ENCODE data around the gene PFAS. TPM values are rescaled to one million over a fixed set of nuclear protein-coding genes. Genes with fewer than 3 reads are reported as not detected.

PFAS gene
- total RNA-seq, 1 experiment from 2014 or later, result 44.1 TPM

- no TSS peak for BruUV-seq (replicated peaks)
- Histone ChIP-seq H3K27me3 (replicated peaks; ENCODE audit: control insufficient read depth, insufficient read depth, low read length) (no peaks in the 10 kb centered on the region), H3K4me3 (ENCODE audit: low read depth, low read length) (peak overlapping the region; percentile 66), H3K4me1 (no peaks in the 10 kb centered on the region), H3K36me3 (ENCODE audit: control insufficient read depth, insufficient read depth, low read length) (no peaks in the 10 kb centered on the region), H3K9me3 (no peaks in the 10 kb centered on the region)
- DNase-seq, result peak; percentile 72 to 83
- ChIA-PET POLR2A (interaction anchor here (0.5 to 2.2 kb wide), 11 partner anchors 12 to 776 kb away, joined by 3 to 24 read pairs (median 5); partner anchors contain the start of genes AURKB, CTC1, SLC25A35 and TMEM107), CTCF (interaction anchor here (0.6 to 1.6 kb wide), 4 partner anchors 11 to 48 kb away, joined by 3 to 4 read pairs (median 4); partner anchors contain the start of gene AURKB)
- Mint-ChIP-seq H3K4me1 (ENCODE audit: low read depth, unreplicated experiment) (peaks cover 17% of the 10 kb centered on the region), H3K4me3 (ENCODE audit: unreplicated experiment) (peak overlapping the region; percentile 90), H3K27ac (ENCODE audit: unreplicated experiment) (peak overlapping the region; percentile 96), H3K9me3 (ENCODE audit: unreplicated experiment) (no peaks in the 10 kb centered on the region), H3K36me3 (ENCODE audit: insufficient read depth, unreplicated experiment) (peaks cover 50% of the 10 kb centered on the region), H3K27me3 (ENCODE audit: insufficient read depth, unreplicated experiment) (peaks cover 2% of the 10 kb centered on the region)
- TF ChIP-seq CTCF (IDR thresholded peaks at IDR 0.05; ENCODE audit: insufficient read depth in 1 of 2, low read depth in 1 of 2, low read length in 1 of 2, severe bottlenecking in 1 of 2, unreplicated experiment in 1 of 2), result no peak
- intact Hi-C loops (cut with micrococcal nuclease; ENCODE audit: unreplicated experiment), result loop anchor here (1.0 kb wide), 1 partner anchor 35 kb away; no protein-coding TSS in a partner anchor
Measured at GRCh38 chr17:8221663-8222379, 27.3 kb upstream of the PFAS start.

DNA sequence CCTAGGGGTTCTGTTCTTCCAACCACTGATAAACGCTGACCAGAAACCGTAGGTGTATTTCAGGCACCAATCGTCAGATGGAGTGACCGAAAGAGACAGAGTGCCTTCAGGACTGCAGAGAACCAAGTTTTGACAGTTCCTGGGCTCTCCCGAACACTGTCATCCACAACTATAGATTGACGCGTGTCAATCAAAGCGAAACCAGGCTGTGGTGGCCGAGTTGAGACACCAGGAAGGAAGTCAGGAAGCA lies 26.8 kb upstream of the PFAS start:
- peak overlapping the region; percentile 90 for H3K4me3 Mint-ChIP-seq (ENCODE audit: unreplicated experiment)
- POLR2A ChIA-PET, result interaction anchor here (0.6 to 2.2 kb wide), 6 partner anchors 12 to 775 kb away, joined by 3 to 24 read pairs (median 4); partner anchors contain the start of genes AURKB and CTC1
- CTCF ChIA-PET, result interaction anchor here (0.6 to 1.4 kb wide), 4 partner anchors 12 to 99 kb away, joined by 3 to 4 read pairs (median 3); partner anchors contain the start of genes AURKB and HES7
- no peaks in the 10 kb centered on the region for H3K4me1 ChIP-seq
- intact Hi-C loops (cut with micrococcal nuclease; ENCODE audit: unreplicated experiment), result loop anchor here (1.0 kb wide), 1 partner anchor 35 kb away; no protein-coding TSS in a partner anchor
- H3K4me3 ChIP-seq (ENCODE audit: low read depth, low read length), result peak overlapping the region; percentile 66
- TF ChIP-seq CTCF (IDR thresholded peaks at IDR 0.05; ENCODE audit: insufficient read depth in 1 of 2, low read depth in 1 of 2, low read length in 1 of 2, severe bottlenecking in 1 of 2, unreplicated experiment in 1 of 2), result no peak
- H3K36me3 ChIP-seq (ENCODE audit: control insufficient read depth, insufficient read depth, low read length), result no peaks in the 10 kb centered on the region
- no TSS peak for BruUV-seq (replicated peaks)
- H3K36me3 Mint-ChIP-seq (ENCODE audit: insufficient read depth, unreplicated experiment), result peaks cover 55% of the 10 kb centered on the region
- H3K27me3 ChIP-seq (replicated peaks; ENCODE audit: control insufficient read depth, insufficient read depth, low read length), result no peaks in the 10 kb centered on the region
- peak overlapping the region; percentile 96 for H3K27ac Mint-ChIP-seq (ENCODE audit: unreplicated experiment)
- H3K4me1 Mint-ChIP-seq (ENCODE audit: low read depth, unreplicated experiment), result peaks cover 22% of the 10 kb centered on the region
- no peaks in the 10 kb centered on the region for H3K9me3 ChIP-seq
- H3K9me3 Mint-ChIP-seq (ENCODE audit: unreplicated experiment), result no peaks in the 10 kb centered on the region
- peaks cover 2% of the 10 kb centered on the region for H3K27me3 Mint-ChIP-seq (ENCODE audit: insufficient read depth, unreplicated experiment)
- no peak for DNase-seq

DNA sequence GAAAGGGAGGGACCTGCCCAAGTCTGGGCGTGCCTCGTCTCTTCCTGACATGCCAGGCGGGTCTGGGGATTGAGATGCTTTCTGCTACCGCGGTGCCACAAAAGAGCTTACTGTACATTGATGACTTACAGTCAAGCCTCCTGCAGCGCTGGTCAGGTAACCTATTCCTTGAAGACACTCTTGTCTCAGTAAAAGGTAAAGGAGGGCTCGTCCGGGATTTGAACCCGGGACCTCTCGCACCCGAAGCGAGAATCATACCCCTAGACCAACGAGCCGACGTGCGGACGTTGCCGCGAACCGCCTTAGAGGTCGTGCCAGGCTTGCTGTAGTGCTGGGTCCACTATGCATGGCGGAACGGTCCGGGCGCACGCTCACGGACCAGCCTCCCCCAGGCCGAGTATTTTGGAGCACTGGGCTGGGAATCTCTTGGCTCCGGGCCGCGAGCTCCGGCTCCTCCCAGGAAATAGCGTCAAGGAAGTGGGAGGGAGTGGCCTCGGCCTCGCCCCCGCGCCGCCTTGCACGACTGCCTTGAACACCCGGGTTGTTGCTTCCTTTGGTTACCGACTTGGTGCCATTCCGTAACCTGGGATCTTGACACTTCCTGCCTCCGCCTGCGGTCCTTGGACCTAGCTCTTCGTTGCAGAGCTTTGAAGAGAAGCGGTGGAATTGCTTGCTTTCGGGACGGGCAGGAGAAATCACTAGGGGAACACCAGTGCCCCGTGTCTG lies 26.3 kb upstream of the PFAS start:
- Mint-ChIP-seq H3K9me3 (ENCODE audit: unreplicated experiment) (no peaks in the 10 kb centered on the region), H3K4me1 (ENCODE audit: low read depth, unreplicated experiment) (peaks cover 22% of the 10 kb centered on the region), H3K27me3 (ENCODE audit: insufficient read depth, unreplicated experiment) (peaks cover 2% of the 10 kb centered on the region), H3K36me3 (ENCODE audit: insufficient read depth, unreplicated experiment) (peaks cover 60% of the 10 kb centered on the region), H3K4me3 (ENCODE audit: unreplicated experiment) (peak overlapping the region; percentile 90), H3K27ac (ENCODE audit: unreplicated experiment) (peak overlapping the region; percentile 96)
- POLR2A ChIA-PET, result interaction anchor here (0.5 to 2.2 kb wide), 6 partner anchors 13 to 97 kb away, joined by 3 to 24 read pairs (median 3); partner anchors contain the start of genes AURKB, CTC1 and PFAS
- CTCF ChIA-PET, result interaction anchor here (0.6 to 1.4 kb wide), 3 partner anchors 12 to 99 kb away, joined by 3 to 4 read pairs (median 3); partner anchors contain the start of genes AURKB and HES7
- no peaks in the 10 kb centered on the region for H3K36me3 ChIP-seq (ENCODE audit: control insufficient read depth, insufficient read depth, low read length)
- no peak for TF ChIP-seq CTCF (IDR thresholded peaks at IDR 0.05; ENCODE audit: insufficient read depth in 1 of 2, low read depth in 1 of 2, low read length in 1 of 2, severe bottlenecking in 1 of 2, unreplicated experiment in 1 of 2)
- H3K27me3 ChIP-seq (replicated peaks; ENCODE audit: control insufficient read depth, insufficient read depth, low read length), result no peaks in the 10 kb centered on the region
- TSS peak; percentile 47 for BruUV-seq (replicated peaks)
- intact Hi-C loops (cut with micrococcal nuclease; ENCODE audit: unreplicated experiment), result loop anchor here (1.0 kb wide), 4 partner anchors 12 to 78 kb away; partner anchors contain the start of genes AURKB and CTC1
- peak; percentile 82 to 87 for DNase-seq
- H3K4me1 ChIP-seq, result no peaks in the 10 kb centered on the region
- peak overlapping the region; percentile 66 for H3K4me3 ChIP-seq (ENCODE audit: low read depth, low read length)
- H3K9me3 ChIP-seq, result no peaks in the 10 kb centered on the region

Data from Caco-2 (cell line).